Astrocyte of the spinal cord (primary cell): Measurements from ENCODE around the gene RPL10.

Experiments used
- DNase-seq: peaks from one replicate; pipeline ENCODE4 v3.0.0; 2011; ENCODE audit warnings: low read depth, low spot score
- H3K4me3 ChIP-seq: 2 replicates; pipeline ENCODE4 v1.5.1; 2011; ENCODE audit warnings: low read depth, mild to moderate bottlenecking, low read length, moderate library complexity
- CTCF ChIP-seq: IDR thresholded peaks from 2 replicates; pipeline ENCODE4 v1.5.1; 2012; ENCODE audit warnings: low read depth, mild to moderate bottlenecking, low read length, inconsistent platforms
- in situ Hi-C: cut with HindIII; loops from 2 replicates; pipeline ENCODE4 v1.10.0; 2017; ENCODE audit warnings: low sequenced_read_pairs

Gene RPL10

DNA sequence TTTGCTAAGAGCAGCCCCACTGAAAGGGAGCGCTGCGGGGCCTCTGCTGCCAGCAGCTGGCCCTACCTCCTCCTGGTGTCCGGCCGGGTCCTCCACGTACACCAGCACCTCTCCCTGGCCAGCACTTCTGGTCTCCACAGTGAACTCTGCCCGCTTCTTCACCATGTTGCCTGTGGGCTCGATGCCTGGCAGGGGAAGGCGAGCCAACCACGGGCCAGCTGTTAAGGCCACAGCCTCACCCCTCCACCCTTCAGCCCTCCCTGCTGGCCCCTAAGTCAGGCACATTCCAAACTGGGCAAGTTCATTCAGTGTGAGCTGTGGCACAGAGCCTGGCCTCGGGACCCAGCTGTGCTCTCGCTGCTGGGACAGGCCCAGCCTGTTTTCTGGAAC is 31.5 kb upstream of the RPL10 start:
- in situ Hi-C loops = no loop called here
- DNase-seq = no peak
- TF ChIP-seq CTCF = no peak
- no peak overlapping the region for H3K4me3 ChIP-seq

GRCh38 chrX:154367474-154368308 is 30.5 kb upstream of the RPL10 start:
- in situ Hi-C loops = no loop called here
- peak overlapping the region; percentile 71 for H3K4me3 ChIP-seq
- no peak for TF ChIP-seq CTCF
- no peak for DNase-seq

- peak overlapping the region; percentile 71 for H3K4me3 ChIP-seq
- in situ Hi-C loops = no loop called here
- no peak for TF ChIP-seq CTCF
- DNase-seq = peak; percentile 92
These were observed 29.3 kb upstream of the RPL10 start for GRCh38 chrX:154368630-154369448.

- no peak for TF ChIP-seq CTCF
- H3K4me3 ChIP-seq = peak overlapping the region; percentile 71
- in situ Hi-C loops = no loop called here
- peak; percentile 96 for DNase-seq
These were observed 28.5 kb upstream of the RPL10 start for GRCh38 chrX:154369449-154370299.

DNA sequence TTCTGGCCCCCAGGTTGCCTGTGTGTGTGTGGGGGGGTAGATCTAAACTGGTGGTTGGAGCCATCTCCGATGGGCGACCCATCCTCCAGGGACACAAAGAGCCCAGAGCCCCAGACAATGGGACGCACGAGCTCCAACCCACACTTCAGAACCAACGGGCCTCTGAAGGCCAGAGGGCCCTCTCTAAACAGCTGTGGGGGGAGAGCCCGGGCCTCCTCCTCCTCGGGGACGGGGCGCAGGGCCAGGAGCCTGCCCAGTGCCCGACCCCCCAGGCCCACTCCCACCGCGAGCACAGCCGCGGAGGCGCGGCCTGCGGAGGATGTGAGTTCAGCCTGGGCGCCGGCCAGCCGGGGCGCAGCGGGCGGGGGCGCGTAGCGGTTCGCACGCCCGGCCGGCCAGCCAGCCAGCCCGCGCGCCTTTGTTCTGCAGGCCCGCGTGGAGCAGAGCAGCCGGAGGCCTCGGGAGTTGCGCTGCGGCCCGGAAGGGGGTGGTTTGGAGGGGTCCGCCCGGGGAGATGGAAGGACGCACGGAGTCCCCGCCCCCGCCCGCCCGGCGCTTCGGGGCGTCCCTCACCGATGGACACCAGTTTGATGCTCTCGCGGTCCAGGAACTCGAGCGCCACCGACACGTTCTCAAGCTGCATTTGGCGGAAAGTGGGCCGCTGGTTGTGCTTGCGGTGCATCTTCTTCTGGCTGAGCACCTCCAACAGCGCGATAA is 27.7 kb upstream of the RPL10 start:
- no peak for DNase-seq
- H3K4me3 ChIP-seq = peak overlapping the region; percentile 71
- in situ Hi-C loops = no loop called here
- no peak for TF ChIP-seq CTCF
